NCI-H226 (cell line): Measurements from ENCODE around the gene STK4.

Source experiments
- DNase-seq: peaks from one replicate; pipeline ENCODE4 v3.0.0-alpha.2; 2015

The STK4 gene

GRCh38 chr20:45032781-45033180, 66.5 kb downstream of the STK4 start:
- DNase-seq = no peak

GRCh38 chr20:45034436-45034835, 68.1 kb downstream of the STK4 start:
- DNase-seq = no peak

- DNase-seq = peak; percentile 55
Measured at GRCh38 chr20:45036044-45036755, 69.9 kb downstream of the STK4 start.

GRCh38 chr20:45037050-45037449, 70.7 kb downstream of the STK4 start:
- DNase-seq = peak; percentile 67

- DNase-seq = no peak
Measured at GRCh38 chr20:45037635-45038034, 71.3 kb downstream of the STK4 start.

- no peak for DNase-seq
Measured at GRCh38 chr20:45038745-45039474, 72.6 kb downstream of the STK4 start.

GRCh38 chr20:45039475-45039820, 73.1 kb downstream of the STK4 start:
- no peak for DNase-seq

GRCh38 chr20:45041464-45042337, 75.4 kb downstream of the STK4 start:
- DNase-seq = peak; percentile 72

GRCh38 chr20:45042978-45043377, 76.7 kb downstream of the STK4 start:
- DNase-seq = no peak

- DNase-seq = peak; percentile 67
Measured at GRCh38 chr20:45044084-45044573, 77.8 kb downstream of the STK4 start.

GRCh38 chr20:45044601-45045000, 78.3 kb downstream of the STK4 start:
- no peak for DNase-seq

- DNase-seq = no peak
Measured at GRCh38 chr20:45047581-45048119, 81.3 kb downstream of the STK4 start.

- no peak for DNase-seq
Measured at GRCh38 chr20:45049438-45049837, 83.1 kb downstream of the STK4 start.

GRCh38 chr20:45049904-45050471, 83.7 kb downstream of the STK4 start:
- no peak for DNase-seq

GRCh38 chr20:45051204-45052060, 85.1 kb downstream of the STK4 start:
- DNase-seq = no peak

- DNase-seq = no peak
Measured at GRCh38 chr20:45052698-45053429, 86.6 kb downstream of the STK4 start.

- no peak for DNase-seq
Measured at GRCh38 chr20:45053430-45054351, 87.4 kb downstream of the STK4 start.

GRCh38 chr20:45055056-45055455, 88.7 kb downstream of the STK4 start:
- DNase-seq = no peak

- no peak for DNase-seq
Measured at GRCh38 chr20:45056473-45057173, 90.3 kb downstream of the STK4 start.
